Measurements from ENCODE around the gene HGD.

GRCh38 chr3:120636795-120637401 is 45.1 kb downstream of the HGD start:
- TF ChIP-seq, protein P1, sequence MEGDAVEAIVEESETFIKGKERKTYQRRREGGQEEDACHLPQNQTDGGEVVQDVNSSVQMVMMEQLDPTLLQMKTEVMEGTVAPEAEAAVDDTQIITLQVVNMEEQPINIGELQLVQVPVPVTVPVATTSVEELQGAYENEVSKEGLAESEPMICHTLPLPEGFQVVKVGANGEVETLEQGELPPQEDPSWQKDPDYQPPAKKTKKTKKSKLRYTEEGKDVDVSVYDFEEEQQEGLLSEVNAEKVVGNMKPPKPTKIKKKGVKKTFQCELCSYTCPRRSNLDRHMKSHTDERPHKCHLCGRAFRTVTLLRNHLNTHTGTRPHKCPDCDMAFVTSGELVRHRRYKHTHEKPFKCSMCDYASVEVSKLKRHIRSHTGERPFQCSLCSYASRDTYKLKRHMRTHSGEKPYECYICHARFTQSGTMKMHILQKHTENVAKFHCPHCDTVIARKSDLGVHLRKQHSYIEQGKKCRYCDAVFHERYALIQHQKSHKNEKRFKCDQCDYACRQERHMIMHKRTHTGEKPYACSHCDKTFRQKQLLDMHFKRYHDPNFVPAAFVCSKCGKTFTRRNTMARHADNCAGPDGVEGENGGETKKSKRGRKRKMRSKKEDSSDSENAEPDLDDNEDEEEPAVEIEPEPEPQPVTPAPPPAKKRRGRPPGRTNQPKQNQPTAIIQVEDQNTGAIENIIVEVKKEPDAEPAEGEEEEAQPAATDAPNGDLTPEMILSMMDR (IDR thresholded peaks at IDR 0.05): no peak
- TF ChIP-seq POLR2A (IDR thresholded peaks at IDR 0.05): no peak
- no peak for TF ChIP-seq EP300 (IDR thresholded peaks at IDR 0.05)
- TF ChIP-seq POLR2AphosphoS5 (IDR thresholded peaks at IDR 0.05): no peak
